Activated T-helper 17 cell treated with anti-CD3 and anti-CD28 coated beads, Interleukin-2, amount 50 U/mL, for 72 hours (primary cell): Measurements from ENCODE around the gene C16orf96. TPM values are rescaled to one million over a fixed set of nuclear protein-coding genes. Genes with fewer than 3 reads are reported as not detected.

Source experiments
- ATAC-seq: fragments of 150-1000 bp; cut with Tn5 transposase; replicated peaks from 2 replicates; pipeline ENCODE4 v1.10.0; 2021; ENCODE audit warnings: mild to moderate bottlenecking, moderate library complexity
- H3K27ac Mint-ChIP-seq: one replicate; pipeline ENCODE4 v1.8.0; 2022; ENCODE audit warnings: mixed read lengths
- H3K27me3 Mint-ChIP-seq: one replicate; pipeline ENCODE4 v1.8.0; 2022; ENCODE audit warnings: mixed read lengths
- H3K36me3 Mint-ChIP-seq: one replicate; pipeline ENCODE4 v1.8.0; 2022; ENCODE audit warnings: low read depth, mild to moderate bottlenecking, mixed read lengths
- H3K4me1 Mint-ChIP-seq: one replicate; pipeline ENCODE4 v1.8.0; 2022; ENCODE audit warnings: mixed read lengths
- H3K4me3 Mint-ChIP-seq: one replicate; pipeline ENCODE4 v1.8.0; 2022; ENCODE audit warnings: mild to moderate bottlenecking, mixed read lengths
- H3K9me3 Mint-ChIP-seq: one replicate; pipeline ENCODE4 v1.8.0; 2022; ENCODE audit warnings: mixed read lengths
- total RNA-seq, 2 donors: library from RNA; stranded (reverse); gene quantifications; one replicate each; pipeline ENCODE4 v1.2.3, GENCODE V29; 2022

C16orf96 gene
- total RNA-seq, 2 donors from 2014 or later: not detected

DNA sequence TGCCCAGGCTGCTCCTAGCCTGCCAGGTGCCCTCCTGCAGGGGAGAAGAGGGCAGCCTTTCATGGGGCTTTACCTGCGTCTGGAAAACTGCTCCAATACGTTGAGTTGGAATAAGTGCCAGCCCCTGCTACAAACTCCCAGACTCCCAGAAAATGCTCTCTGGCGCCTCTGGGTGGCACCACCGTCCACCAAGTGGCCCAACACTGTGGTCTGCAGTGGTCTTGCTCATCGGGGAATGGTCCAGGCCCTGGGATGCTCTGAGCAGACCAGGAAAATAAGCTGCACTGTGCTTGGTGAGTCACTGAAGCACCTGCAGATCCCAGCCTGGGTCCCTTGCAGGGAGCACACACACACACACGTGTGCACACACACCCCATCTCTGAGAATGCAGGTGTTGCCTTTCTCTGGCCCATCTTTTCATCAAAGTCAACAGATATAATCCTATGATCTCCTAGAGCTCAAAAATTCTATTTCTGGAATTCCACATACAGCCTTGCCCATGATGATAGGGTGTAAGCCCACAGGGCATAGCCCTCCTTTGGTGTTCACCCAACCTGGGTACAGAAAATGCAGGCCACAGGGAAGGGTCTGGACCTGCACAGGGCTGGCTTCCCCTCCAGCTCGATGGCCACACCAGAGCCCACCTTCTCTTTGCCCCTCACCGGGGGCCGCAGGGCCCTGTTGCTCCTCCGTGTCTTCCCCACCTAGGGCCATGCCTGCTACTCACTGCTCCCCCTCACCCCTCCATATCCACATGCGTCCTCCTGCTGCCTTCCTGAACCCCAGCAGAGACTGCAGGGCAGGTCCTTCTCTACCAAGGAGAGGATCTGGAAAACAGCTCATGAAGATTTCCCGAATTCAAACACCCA is 38.1 kb upstream of the C16orf96 start:
- Mint-ChIP-seq H3K4me3 (no peak overlapping the region), H3K27me3 (no peaks in the 10 kb centered on the region), H3K9me3 (no peaks in the 10 kb centered on the region), H3K27ac (peak overlapping the region; percentile 72), H3K36me3 (peaks cover 19% of the 10 kb centered on the region), H3K4me1 (peaks cover 23% of the 10 kb centered on the region)
- ATAC-seq: peak; percentile 30

GRCh38 chr16:4519274-4520058 is 36.7 kb upstream of the C16orf96 start:
- Mint-ChIP-seq H3K9me3 (no peaks in the 10 kb centered on the region), H3K27ac (no peak overlapping the region), H3K36me3 (peaks cover 14% of the 10 kb centered on the region), H3K4me1 (peaks cover 21% of the 10 kb centered on the region), H3K4me3 (no peak overlapping the region), H3K27me3 (no peaks in the 10 kb centered on the region)
- no peak for ATAC-seq

DNA sequence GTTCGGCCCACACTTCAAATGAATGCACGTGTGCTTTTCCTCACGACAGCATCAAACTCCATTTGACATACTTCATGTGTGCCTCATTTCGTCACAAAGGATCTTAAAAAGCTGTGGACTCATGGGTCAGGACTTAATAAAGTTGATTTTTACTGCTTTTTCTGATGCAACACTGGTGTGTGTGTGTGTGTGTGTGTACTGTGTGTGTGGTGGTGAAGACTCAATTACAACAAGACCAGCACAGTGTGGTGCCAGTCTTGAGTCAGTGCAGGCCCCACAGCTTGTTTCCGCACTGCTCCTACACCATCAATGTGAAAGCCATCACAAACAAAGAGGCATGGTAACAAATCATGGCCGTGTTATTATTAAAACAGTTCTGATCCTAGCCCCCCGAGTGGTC is 35.2 kb upstream of the C16orf96 start:
- no peak overlapping the region for H3K4me3 Mint-ChIP-seq
- peaks cover 7% of the 10 kb centered on the region for H3K4me1 Mint-ChIP-seq
- no peak for ATAC-seq
- no peak overlapping the region for H3K27ac Mint-ChIP-seq
- H3K36me3 Mint-ChIP-seq: peaks cover 2% of the 10 kb centered on the region
- no peaks in the 10 kb centered on the region for H3K9me3 Mint-ChIP-seq
- H3K27me3 Mint-ChIP-seq: no peaks in the 10 kb centered on the region

DNA sequence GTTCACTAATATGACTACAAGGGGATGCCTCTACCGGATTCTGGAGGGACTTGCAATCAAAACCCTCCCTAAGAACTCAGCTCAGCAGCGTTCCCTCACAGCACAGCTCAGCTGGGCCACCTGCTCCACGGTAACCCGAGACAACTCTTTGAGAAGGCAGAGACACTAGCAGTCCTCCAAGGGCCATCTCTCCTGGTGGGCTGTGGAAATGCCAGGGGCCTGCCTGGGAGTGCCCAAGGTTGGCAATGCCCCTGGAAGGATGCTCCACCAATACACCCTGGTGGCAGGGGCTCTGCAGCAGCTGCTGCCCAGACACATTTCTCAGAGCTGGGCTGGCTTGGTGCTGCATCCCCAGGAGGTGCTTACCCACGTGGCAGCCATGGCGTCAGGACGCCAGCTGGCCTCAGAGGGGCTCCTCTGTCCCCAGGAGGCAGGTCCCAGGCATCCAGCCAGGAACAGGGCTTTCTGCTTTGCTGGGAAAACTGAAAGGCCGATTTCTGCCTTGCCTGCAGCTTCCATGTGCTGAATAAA is 34.0 kb upstream of the C16orf96 start:
- no peak overlapping the region for H3K27ac Mint-ChIP-seq
- H3K27me3 Mint-ChIP-seq: no peaks in the 10 kb centered on the region
- H3K9me3 Mint-ChIP-seq: no peaks in the 10 kb centered on the region

GRCh38 chr16:4523686-4524085 is 32.5 kb upstream of the C16orf96 start:
- H3K36me3 Mint-ChIP-seq: no peaks in the 10 kb centered on the region
- H3K4me3 Mint-ChIP-seq: no peak overlapping the region
- peak overlapping the region; percentile 4 for H3K27ac Mint-ChIP-seq
- H3K9me3 Mint-ChIP-seq: no peaks in the 10 kb centered on the region
- H3K27me3 Mint-ChIP-seq: no peaks in the 10 kb centered on the region
- no peak for ATAC-seq
- no peaks in the 10 kb centered on the region for H3K4me1 Mint-ChIP-seq

More for the DNA sequence above, 34.0 kb upstream of the C16orf96 start:
- Mint-ChIP-seq H3K4me3 (no peak overlapping the region), H3K4me1 (peaks cover 4% of the 10 kb centered on the region), H3K36me3 (no peaks in the 10 kb centered on the region)
- no peak for ATAC-seq

DNA sequence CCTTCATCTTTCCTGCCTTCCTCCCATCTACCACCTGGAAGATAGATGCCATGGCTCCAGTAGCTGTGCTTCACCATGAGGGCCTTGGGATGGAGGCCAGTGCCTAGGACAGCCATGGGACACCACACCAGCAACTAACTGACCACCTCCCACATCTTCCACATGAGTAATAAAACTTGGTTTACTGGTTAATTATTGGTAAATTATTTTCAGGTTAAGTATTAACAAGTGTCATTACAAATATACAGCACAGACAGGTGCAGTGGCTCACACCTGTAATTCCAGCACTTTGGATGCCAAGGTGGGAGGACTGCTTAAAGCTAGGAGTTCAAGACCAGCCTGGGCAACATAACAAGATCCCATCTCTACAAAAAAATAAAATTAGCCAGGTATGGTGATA is 31.6 kb upstream of the C16orf96 start:
- Mint-ChIP-seq H3K27me3 (no peaks in the 10 kb centered on the region), H3K4me3 (no peak overlapping the region), H3K9me3 (no peaks in the 10 kb centered on the region), H3K36me3 (no peaks in the 10 kb centered on the region), H3K4me1 (peaks cover 6% of the 10 kb centered on the region), H3K27ac (peak overlapping the region; percentile 4)
- ATAC-seq: no peak

DNA sequence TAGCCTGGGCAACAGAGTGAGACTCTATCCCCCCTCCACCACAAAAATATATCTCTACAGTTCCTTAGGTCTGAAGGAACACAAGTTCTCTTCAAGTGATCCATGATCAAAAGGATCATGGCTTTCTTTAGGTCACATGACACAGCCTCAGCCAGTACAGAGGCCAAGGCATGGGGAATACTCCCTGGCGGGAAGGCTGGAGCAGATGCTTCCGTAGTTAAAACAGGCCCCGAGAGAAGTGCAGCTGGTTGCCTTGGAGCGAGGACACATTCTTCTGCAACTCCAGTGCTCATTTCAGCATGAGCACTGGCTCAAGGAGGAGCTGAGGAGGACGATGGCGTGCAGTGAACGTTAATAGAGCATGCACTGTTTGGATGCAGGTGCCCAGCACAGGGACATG is 31.1 kb upstream of the C16orf96 start:
- no peak for ATAC-seq

DNA sequence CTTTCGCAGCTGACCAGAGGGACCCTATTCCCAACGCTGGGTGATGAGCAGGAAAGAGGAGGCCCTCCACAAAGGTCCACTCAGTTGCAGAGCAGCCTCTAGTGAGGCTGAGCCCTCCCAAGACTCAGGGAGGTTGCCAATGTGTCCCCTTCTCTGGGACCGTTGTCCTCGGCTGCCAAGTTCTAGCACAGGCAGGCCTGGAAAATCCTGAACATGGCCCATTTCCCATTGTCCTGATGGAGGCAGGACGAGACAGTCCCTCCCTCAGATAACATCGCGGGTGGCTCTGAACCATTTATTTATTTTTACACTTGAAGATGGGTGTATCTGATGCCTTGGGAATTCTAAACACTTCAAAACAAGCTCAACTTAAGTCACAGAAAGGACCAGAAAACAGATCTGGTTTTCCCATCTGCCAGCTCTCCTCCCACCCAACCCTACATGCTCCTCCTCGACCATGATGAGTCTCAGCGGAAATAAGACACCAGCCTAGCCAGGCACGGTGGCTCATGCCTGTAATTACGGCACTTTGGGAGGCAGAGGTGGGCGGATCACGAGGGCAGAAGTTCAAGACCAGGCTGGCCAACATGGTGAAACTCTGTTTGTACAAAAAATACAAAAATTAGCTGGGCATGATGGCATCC is 30.4 kb upstream of the C16orf96 start:
- Mint-ChIP-seq H3K36me3 (no peaks in the 10 kb centered on the region), H3K4me3 (no peak overlapping the region), H3K27ac (no peak overlapping the region), H3K9me3 (no peaks in the 10 kb centered on the region), H3K27me3 (no peaks in the 10 kb centered on the region), H3K4me1 (peaks cover 7% of the 10 kb centered on the region)
- no peak for ATAC-seq

More for the DNA sequence above, 31.1 kb upstream of the C16orf96 start:
- Mint-ChIP-seq H3K4me1 (peaks cover 7% of the 10 kb centered on the region), H3K36me3 (no peaks in the 10 kb centered on the region), H3K9me3 (no peaks in the 10 kb centered on the region), H3K27ac (no peak overlapping the region), H3K4me3 (no peak overlapping the region), H3K27me3 (no peaks in the 10 kb centered on the region)

DNA sequence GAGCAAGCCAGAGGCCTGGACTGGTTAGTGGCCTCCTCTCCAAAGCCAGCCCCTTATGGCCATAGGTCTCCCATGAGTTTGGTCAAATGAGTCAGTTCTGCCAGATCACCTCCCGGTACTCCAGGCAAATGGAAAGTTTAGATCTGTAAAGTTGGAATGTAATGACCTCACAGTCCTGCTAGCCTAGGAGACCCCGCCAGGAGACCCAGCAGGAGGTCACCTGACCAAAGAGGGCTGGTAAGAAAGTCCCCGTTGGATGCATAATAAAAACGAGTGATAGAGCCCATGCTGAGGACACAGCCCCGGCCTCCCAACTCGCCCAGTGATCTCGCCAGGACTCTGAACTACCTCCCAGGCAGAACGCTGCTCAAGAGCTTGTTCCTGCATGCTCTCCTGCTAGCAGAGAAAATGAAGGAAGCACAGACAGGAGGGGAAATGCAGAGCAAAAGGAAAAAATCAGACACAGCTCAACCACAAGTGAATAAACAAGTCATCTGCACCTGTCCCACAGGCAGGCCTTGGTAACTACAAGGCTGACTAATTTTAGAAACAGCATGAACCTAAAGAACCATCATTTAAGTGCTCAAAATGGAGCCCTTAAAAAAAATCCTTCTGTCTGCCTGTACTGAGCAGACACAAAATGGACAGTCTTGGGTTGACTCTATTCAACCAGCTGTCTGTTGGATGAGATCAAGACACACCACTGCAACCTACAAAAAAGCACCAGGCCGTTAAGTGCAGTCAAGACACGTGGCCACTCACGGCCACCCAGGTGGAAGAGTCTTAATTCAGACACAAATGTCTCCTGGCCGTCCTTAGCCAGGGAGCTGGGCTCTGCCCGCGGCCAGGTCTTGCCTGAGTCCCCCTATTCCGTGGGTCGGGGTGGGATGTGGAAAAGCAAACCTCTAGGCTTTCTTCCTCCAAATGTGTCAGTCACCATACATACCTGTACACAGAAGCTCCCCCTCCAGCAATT is 26.8 kb upstream of the C16orf96 start:
- peak overlapping the region; percentile 57 for H3K4me3 Mint-ChIP-seq
- H3K36me3 Mint-ChIP-seq: peaks cover 6% of the 10 kb centered on the region
- no peaks in the 10 kb centered on the region for H3K27me3 Mint-ChIP-seq
- ATAC-seq: peak; percentile 95
- H3K27ac Mint-ChIP-seq: peak overlapping the region; percentile 70
- H3K4me1 Mint-ChIP-seq: peaks cover 7% of the 10 kb centered on the region
- H3K9me3 Mint-ChIP-seq: no peaks in the 10 kb centered on the region

GRCh38 chr16:4531811-4532210 is 24.3 kb upstream of the C16orf96 start:
- Mint-ChIP-seq H3K27ac (no peak overlapping the region), H3K36me3 (peaks cover 6% of the 10 kb centered on the region), H3K9me3 (no peaks in the 10 kb centered on the region), H3K27me3 (no peaks in the 10 kb centered on the region), H3K4me3 (no peak overlapping the region), H3K4me1 (peaks cover 22% of the 10 kb centered on the region)
- no peak for ATAC-seq

GRCh38 chr16:4532238-4532637 is 23.9 kb upstream of the C16orf96 start:
- Mint-ChIP-seq H3K27ac (no peak overlapping the region), H3K36me3 (peaks cover 6% of the 10 kb centered on the region), H3K9me3 (no peaks in the 10 kb centered on the region), H3K4me3 (no peak overlapping the region), H3K27me3 (no peaks in the 10 kb centered on the region), H3K4me1 (peaks cover 26% of the 10 kb centered on the region)
- ATAC-seq: no peak

DNA sequence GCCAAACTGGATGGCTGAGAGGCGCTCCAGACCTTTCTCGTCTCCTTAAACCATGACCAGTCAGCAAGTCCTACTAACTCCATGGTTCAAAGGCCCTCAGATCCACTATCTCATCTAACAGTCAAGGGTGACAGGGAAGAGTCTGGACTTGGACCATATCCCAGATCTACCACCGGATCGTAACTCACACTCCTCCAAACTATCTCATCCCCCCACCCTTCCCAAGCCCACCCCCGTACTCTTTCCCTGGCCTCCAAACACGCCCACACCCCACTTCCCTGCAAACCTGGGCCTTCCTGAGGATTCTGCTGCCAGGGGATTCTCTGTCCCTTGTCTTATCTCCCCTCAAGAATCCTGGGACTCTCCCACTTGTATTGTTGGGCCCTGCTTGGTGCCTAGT is 22.6 kb upstream of the C16orf96 start:
- Mint-ChIP-seq H3K27me3 (no peaks in the 10 kb centered on the region), H3K4me1 (peaks cover 27% of the 10 kb centered on the region), H3K27ac (no peak overlapping the region), H3K4me3 (no peak overlapping the region), H3K9me3 (no peaks in the 10 kb centered on the region), H3K36me3 (peaks cover 6% of the 10 kb centered on the region)
- ATAC-seq: no peak

GRCh38 chr16:4534151-4534790 is 21.9 kb upstream of the C16orf96 start:
- H3K4me1 Mint-ChIP-seq: peaks cover 24% of the 10 kb centered on the region

More at GRCh38 chr16:4534151-4534790, 21.9 kb upstream of the C16orf96 start:
- Mint-ChIP-seq H3K36me3 (peaks cover 10% of the 10 kb centered on the region), H3K9me3 (no peaks in the 10 kb centered on the region), H3K4me3 (no peak overlapping the region), H3K27me3 (no peaks in the 10 kb centered on the region), H3K27ac (no peak overlapping the region)
- no peak for ATAC-seq
